ENCODE measurements around the gene HOXA9. TPM values are rescaled to one million over a fixed set of nuclear protein-coding genes. Genes with fewer than 3 reads are reported as not detected.
A peak's percentile ranks its signal among the peaks of the same experiment; 100 is the strongest.

HOXA9 gene
- total and polyA plus RNA-seq, 2 of the 8 experiments (the other 6 are each of a cell fraction or from before 2014, with no cell fraction given): not detected

GRCh38 chr7:27158436-27159265 lies 6.7 kb downstream of the HOXA9 start:
- H4K91ac ChIP-seq (replicated peaks; ENCODE audit: insufficient read length, low read length): no peak overlapping the region
- H2BK20ac ChIP-seq (ENCODE audit: low read length): no peak overlapping the region
- 25% methylated on average over 35 of the region's 35 CpGs; no CpG with 5 or more reads in 1 of the 2 experiments for WGBS, 2 experiments (ENCODE audit: extremely low coverage in 1 of 2, insufficient coverage in 1 of 2, insufficient read length in 1 of 2, insufficient replicate concordance in 2 of 2, low coverage in 1 of 2, low lambda C conversion rate in 2 of 2, missing lambda C conversion rate in 1 of 2)
- H3K9me3 ChIP-seq (ENCODE audit: insufficient read depth in 2 of 2, low read depth in 1 of 2, low read length in 1 of 2): peaks cover 0 to 10% of the 10 kb centered on the region in 2 experiments; a peak in 1 of 4 replicates
- CTCF ChIA-PET (ENCODE audit: partially characterized antibody): interaction anchor here (1.0 to 2.0 kb wide), 16 partner anchors 9 to 1297 kb away, joined by 3 to 16 read pairs (median 4); partner anchors contain the start of gene HOXA5
- no peak overlapping the region for H2BK5ac ChIP-seq (ENCODE audit: low read depth, low read length)
- no peak overlapping the region for H3K9ac ChIP-seq (replicated peaks in 1 of 4; ENCODE audit: extremely low read depth in 1 of 4, low read depth in 3 of 4, low read length in 3 of 4)
- H2BK12ac ChIP-seq (ENCODE audit: low read depth, low read length): no peak overlapping the region; the same call in 1 of the 2 replicates
- no peaks in the 10 kb centered on the region for H3K79me1 ChIP-seq (ENCODE audit: low read depth, low read length)
- no peaks in the 10 kb centered on the region for H3K23me2 ChIP-seq (ENCODE audit: low read depth, low read length)
- H3K56ac ChIP-seq (replicated peaks; ENCODE audit: insufficient read length, low read depth, low read length): no peak overlapping the region
- H4K5ac ChIP-seq (ENCODE audit: insufficient read length, low read depth, low read length): no peak overlapping the region
- no peak overlapping the region for H3K23ac ChIP-seq (ENCODE audit: insufficient read length)
- H4K8ac ChIP-seq (ENCODE audit: extremely low read depth, insufficient read depth, low read length): no peak overlapping the region
- DNase-seq (ENCODE audit: low read depth in 1 of 2, low spot score in 2 of 2) (peak in 1 of 2 experiments; percentile 52), FAIRE-seq (no peak)
- no peak overlapping the region for H2BK120ac ChIP-seq (replicated peaks; ENCODE audit: low read depth, low read length)
- no peak overlapping the region for H2BK15ac ChIP-seq (ENCODE audit: low read length)
- POLR2A ChIA-PET (ENCODE audit: partially characterized antibody): no interaction called here
- H2AFZ ChIP-seq (ENCODE audit: low read length): no peak overlapping the region
- peaks cover 0 to 2% (median 0%) of the 10 kb centered on the region in 4 experiments; a peak in 3 of 7 replicates for H3K4me1 ChIP-seq (replicated peaks in 1 of 4; ENCODE audit: control insufficient read depth in 3 of 4, insufficient read depth in 4 of 4, low read length in 3 of 4)
- no peak overlapping the region for H3K14ac ChIP-seq (ENCODE audit: insufficient read length)
- H3K4me2 ChIP-seq (ENCODE audit: insufficient read depth in 1 of 2, low read depth in 2 of 2, low read length in 2 of 2): no peak overlapping the region
- no peaks in the 10 kb centered on the region for H3K79me2 ChIP-seq (ENCODE audit: control insufficient read depth in 1 of 2, insufficient read depth in 2 of 2, low read length in 2 of 2)
- no peak overlapping the region for H3K18ac ChIP-seq (ENCODE audit: extremely low read depth, low read length)
- peaks cover 0 to 24% (median 0%) of the 10 kb centered on the region in 4 experiments; a peak in 1 of 8 replicates for H3K36me3 ChIP-seq (ENCODE audit: control insufficient read depth in 2 of 4, insufficient read depth in 4 of 4, low read length in 3 of 4)
- peaks cover 22 to 29% of the 10 kb centered on the region in 2 experiments for H4K20me1 ChIP-seq (replicated peaks in 1 of 2; ENCODE audit: control insufficient read depth in 1 of 2, insufficient read depth in 2 of 2, low read length in 2 of 2)
- H2AK5ac ChIP-seq (ENCODE audit: low read depth, low read length): no peak overlapping the region; the same call in 1 of the 2 replicates
- no peak overlapping the region for H3K4me3 ChIP-seq (ENCODE audit: extremely low read depth in 1 of 4, insufficient read depth in 2 of 4, low read depth in 3 of 4, low read length in 4 of 4)
- no peak overlapping the region for H3K27ac ChIP-seq (ENCODE audit: low read depth, low read length)
- no peak overlapping the region for H3K4ac ChIP-seq (replicated peaks; ENCODE audit: insufficient read length, low read depth, low read length)
- peaks cover 98 to 100% (median 99%) of the 10 kb centered on the region in 4 experiments for H3K27me3 ChIP-seq (replicated peaks in 1 of 4; ENCODE audit: control insufficient read depth in 3 of 4, extremely low read depth in 1 of 4, insufficient read depth in 3 of 4, low read length in 3 of 4)
- TF ChIP-seq ASH2L (IDR thresholded peaks at IDR 0.05; ENCODE audit: low read length) (no peak), GABPA (IDR thresholded peaks at IDR 0.05; ENCODE audit: borderline replicate concordance, insufficient read depth, low read length) (no peak), RNF2 (IDR thresholded peaks at IDR 0.05; ENCODE audit: borderline replicate concordance, low read depth, low read length, missing control alignments, poor library complexity, severe bottlenecking) (peak; percentile 76), MAX (IDR thresholded peaks at IDR 0.05) (no peak), SP4 (IDR thresholded peaks at IDR 0.05; ENCODE audit: low read length) (no peak), E2F6 (IDR thresholded peaks at IDR 0.05) (no peak), BCL11A (IDR thresholded peaks at IDR 0.05; ENCODE audit: low read depth in 2 of 2, low read length in 2 of 2) (no peak), TEAD4 (IDR thresholded peaks at IDR 0.05; ENCODE audit: low read depth, low read length) (no peak), SUZ12 (IDR thresholded peaks at IDR 0.05; ENCODE audit: low read length) (peak; percentile 92), BACH1 (IDR thresholded peaks at IDR 0.05; ENCODE audit: low read length) (no peak), EZH2 (IDR thresholded peaks at IDR 0.05; ENCODE audit: low read depth, low read length, severe bottlenecking) (peak; percentile 98)

Measured in H1 (cell line).